GM19372 (cell line): ENCODE data around the gene TMEM150A.
"Not testable (repeated sequence)": the region's sequence is repeated elsewhere in the genome, so short reads cannot be mapped to it uniquely, and the experiment has no call there.

Source experiments
- ATAC-seq: cut with Tn5 transposase; IDR thresholded peaks from one replicate; pipeline ENCODE4 v1.9.1; 2021; ENCODE audit warnings: mild to moderate bottlenecking, low read depth, moderate library complexity; ENCODE audit not compliant: unreplicated experiment

Gene TMEM150A, protein sequence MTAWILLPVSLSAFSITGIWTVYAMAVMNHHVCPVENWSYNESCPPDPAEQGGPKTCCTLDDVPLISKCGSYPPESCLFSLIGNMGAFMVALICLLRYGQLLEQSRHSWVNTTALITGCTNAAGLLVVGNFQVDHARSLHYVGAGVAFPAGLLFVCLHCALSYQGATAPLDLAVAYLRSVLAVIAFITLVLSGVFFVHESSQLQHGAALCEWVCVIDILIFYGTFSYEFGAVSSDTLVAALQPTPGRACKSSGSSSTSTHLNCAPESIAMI

DNA sequence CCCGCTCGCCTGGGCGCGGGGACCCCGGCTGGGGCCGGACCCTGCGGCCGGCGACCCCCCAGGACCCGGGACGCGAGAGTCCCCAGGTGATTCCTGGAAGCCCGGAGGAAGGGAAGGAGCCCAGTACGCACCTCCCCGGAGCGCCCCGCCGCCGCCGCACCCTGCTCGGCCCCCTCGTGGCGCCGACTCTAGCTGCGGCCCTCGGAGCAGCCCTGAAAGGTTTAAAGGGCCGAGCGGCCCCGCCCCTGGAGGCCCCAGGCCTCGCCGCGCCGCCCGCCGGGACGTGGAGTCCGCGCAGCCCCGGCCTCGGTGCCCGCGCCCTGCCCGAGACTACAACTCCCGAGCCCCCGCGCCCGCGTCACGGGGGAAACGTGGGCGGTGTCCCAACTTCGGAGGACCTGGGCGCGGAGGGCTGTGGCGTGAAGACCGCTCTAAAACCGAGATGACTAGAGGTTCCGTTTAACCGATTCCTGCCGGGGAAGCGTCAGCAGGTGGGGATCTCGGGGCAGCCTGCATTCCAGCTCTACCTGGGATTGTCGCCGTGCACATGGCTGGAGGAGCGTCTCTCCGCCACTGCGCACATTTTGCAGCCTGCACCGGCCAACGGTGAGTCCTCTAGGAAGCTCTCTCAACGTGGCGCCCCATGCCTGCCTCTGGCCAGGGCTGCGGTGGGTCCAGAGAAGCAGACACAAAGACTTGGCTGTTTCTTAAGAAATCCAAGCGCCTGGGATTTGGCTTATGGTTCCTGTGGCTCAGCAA, at the start of gene TMEM150A:
TSS of gene TMEM150A (minus strand) at position 223 of the 759 bp plus-strand sequence. CDS start 750 bp downstream, outside the sequence.
- ATAC-seq: peak; percentile 96

GRCh38 chr2:85652056-85652455, 49.6 kb upstream of the TMEM150A start:
- no peak for ATAC-seq

DNA sequence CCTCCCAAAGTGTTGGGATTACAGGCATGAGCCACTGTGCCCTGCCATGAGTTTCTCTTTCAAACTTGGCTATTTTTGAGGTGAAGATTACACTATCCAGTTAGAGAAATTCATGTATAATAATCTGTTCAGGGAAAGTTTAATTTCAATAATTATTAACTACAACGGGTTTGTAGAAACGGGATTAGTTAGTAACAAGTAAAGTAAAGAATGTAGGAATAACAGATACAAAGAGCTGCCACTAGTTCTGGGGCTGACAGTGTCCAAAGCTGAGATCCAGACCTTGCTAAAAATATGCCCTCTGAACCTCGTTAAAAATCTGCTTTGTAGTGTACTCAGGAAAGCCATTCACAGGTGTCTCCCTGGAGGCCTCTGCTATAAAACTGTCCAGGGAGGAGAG, 48.6 kb upstream of the TMEM150A start:
- ATAC-seq: no peak

DNA sequence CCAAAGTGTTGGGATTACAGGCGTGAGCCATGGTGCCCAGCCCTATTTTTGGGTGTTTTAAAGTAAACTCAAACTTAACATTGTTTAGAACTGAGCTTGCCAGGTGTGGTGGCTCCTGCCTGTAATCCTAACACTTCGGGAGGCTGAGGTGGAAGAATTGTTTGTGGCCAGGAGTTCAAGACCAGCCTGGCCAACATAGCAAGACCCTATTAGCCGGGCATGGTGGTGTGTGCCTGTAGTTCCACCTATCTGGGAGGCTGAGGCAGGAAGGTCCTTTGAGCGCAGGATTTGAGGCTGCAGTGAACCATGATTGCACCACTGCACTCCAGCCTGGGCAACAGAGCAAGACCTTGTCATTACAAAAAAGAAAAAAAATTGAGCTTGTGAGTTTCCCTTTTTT, 48.0 kb upstream of the TMEM150A start:
- no peak for ATAC-seq

DNA sequence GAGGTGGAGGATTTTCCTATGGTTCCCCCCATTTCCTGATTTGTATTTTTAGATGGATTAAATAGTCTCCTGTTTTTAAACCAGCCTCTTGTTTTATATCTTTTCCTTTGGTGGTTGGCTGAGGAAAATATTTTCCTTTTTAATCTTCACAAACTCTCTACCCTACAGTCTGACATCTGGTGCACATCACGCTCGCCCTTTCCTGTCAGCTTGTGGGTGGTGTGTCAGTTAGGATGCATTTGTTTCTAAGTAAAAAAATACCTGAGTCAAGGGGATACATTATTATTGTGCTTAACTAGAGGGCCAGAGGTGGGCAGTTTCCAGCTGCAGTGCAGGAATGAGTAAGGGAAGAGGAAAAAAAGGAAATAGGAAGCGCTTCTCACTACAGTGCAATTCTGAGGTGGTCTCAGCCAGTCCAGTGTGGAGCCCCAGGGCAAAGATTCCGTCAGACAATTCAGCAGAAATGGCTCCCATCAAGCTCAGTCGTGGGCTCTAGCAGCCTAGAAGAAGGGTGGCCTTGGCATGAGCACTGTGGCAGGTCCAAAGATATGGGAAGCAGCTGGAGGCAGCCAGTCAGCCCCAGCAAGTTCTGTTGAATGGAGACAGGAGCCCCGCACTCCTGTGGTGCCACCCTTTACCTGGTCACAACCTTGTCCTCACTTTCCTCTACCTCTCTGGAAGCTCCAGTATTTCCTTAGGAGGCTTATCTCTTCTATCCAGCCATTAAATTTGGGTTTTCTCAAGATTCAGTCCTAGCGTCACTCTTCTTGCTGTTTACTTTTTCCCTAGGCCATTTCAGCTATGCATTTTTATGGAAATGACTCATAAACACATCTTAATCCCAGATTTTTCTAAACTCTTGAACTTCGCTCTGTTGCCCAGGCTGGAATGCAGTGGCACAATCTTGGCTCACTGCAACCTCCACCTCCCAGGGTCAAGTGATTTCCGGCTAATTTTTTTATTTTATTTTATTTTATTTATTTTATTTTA, 47.0 kb upstream of the TMEM150A start:
- no peak for ATAC-seq

GRCh38 chr2:85648619-85649018, 46.1 kb upstream of the TMEM150A start:
- ATAC-seq: no peak

DNA sequence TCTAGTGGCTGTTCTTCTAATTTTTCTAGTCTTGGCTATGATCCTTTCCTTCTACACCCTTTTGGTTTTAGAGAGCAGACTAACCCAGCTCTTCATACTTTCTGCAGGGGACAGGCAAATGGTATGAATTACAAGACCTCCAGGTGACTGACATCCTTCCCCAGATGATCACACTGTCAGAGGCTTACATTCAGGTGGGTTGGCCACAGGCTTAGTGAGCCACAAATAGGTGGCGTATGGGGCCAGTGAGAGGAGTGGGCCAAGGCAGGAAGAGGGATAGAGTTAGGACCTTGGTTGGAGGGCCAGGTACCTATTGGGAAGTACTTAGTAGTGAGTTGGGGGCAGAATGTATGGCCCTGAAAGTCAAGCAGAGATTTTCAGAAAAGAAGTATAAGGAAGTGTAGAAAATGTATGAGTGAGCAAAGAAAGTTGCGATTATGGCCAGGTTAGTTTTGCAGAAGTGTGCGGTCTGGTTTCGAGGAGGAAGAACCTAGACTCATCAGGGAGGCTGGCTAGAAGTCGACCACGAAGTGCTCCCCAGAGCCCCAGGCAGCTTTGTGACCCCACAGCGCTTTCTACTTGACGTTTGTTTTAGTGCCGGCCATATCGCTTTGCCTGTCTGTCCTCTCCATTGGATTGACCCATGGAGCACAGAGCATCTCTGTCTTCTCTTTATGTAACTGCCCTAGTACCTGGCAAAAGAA, 45.5 kb upstream of the TMEM150A start:
- no peak for ATAC-seq

- no peak for ATAC-seq
Observed at GRCh38 chr2:85646166-85646565, 43.7 kb upstream of the TMEM150A start.

GRCh38 chr2:85644909-85645308, 42.4 kb upstream of the TMEM150A start:
- ATAC-seq: no peak

GRCh38 chr2:85642725-85643124, 40.2 kb upstream of the TMEM150A start:
- no peak for ATAC-seq

GRCh38 chr2:85635636-85636035, 33.1 kb upstream of the TMEM150A start:
- ATAC-seq: no peak

DNA sequence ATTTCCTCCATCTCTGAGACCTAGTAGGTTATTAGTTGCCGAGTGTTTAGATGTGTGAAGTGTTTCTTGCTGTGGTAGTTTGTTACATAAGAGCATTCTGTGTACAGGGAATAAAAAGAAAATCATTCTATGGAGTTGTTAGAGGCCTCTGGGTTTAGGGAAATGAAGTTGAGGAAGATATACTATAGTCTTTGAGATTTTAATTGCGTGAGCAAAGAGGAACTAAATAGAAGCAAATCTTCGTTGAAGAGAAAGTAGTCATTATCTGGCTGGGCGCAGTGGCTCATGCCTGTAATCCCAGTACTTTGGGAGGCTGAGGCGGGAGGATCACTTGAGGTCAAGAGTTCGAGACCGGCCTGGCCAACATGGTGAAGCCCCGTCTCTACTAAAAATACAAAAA, 32.5 kb upstream of the TMEM150A start:
- no peak for ATAC-seq

DNA sequence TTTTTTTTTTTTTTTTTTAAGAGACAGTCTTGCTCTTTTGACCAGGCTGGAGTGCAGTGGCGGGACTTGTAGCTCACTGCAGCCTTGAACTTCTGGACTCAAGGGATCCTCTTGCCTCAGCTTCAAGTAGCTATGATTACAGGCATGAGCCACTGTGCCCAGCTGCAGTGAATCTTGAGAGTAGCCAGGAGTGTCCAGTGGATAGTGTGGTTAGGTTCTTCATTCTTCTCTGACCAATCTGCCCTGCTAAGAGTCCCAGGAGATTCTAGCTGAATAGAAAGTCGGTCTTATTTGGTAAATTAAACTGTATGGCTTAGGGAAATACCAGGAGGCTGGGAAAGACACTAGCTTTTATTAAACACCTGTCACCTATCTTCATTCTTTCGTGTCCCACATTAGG, 28.8 kb upstream of the TMEM150A start:
- ATAC-seq: no peak

- no peak for ATAC-seq
Observed at GRCh38 chr2:85628658-85629057, 26.2 kb upstream of the TMEM150A start.

DNA sequence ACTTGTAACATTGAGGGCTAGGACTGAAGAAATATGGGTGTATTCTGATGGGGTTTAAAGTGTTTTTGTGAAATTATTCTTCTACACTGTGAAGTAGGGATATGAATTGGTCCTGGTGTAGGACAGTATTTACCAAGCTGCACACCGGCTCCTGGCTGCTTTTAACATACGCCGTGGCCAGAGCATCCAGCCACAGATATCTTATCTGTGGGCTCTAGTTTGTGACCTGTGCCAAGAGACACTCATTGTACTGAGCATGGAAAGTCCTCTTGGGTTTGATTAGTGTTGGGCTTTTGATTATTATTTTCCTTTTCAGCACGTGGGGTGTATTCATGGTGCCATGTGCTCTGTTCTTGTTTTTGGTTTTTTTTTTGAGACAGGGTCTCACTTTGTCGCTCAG, 21.5 kb upstream of the TMEM150A start:
- ATAC-seq: no peak

GRCh38 chr2:85621338-85621737, 18.8 kb upstream of the TMEM150A start:
- ATAC-seq: no peak

GRCh38 chr2:85619617-85620016, 17.1 kb upstream of the TMEM150A start:
- ATAC-seq: no peak

DNA sequence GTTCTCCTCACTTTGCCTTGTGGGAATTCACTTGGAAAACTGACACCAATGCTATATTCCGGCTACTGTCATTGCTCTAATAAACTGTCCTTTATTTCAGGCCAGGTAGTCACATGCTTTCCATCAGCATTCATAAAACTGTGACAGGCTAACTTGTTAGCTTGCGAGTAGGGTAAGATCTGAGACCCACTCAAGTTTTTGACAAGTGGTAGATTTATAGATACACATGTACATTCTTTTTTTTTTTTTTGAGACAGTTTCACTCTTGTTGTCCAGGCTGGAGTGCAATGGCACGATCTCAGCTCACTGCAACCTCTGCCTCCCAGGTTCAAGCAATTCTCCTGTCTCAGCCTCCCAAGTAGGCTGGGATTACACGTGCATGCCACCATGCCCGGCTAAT, 15.2 kb upstream of the TMEM150A start:
- not testable (repeated sequence) for ATAC-seq

DNA sequence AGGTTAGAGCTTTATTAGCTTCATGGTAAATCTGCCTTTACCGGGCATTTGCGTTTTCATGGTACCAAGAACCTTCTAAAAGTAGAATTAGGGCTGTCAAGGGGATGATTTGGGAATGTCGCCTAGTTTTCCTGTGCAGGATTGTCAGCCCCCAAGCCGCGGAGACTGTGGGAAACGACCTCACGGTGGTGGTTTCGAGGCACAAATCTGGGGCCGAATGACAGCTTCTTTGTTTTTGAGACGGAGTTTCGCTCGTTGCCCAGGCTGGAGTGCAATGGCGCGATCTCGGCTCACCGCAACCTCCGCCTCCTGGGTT, 12.9 kb upstream of the TMEM150A start:
- no peak for ATAC-seq

GRCh38 chr2:85614757-85615156, 12.3 kb upstream of the TMEM150A start:
- not testable (repeated sequence) for ATAC-seq
